Omental fat pad (tissue), 4 donors: ENCODE data around the gene GPR160. TPM values are rescaled to one million over a fixed set of nuclear protein-coding genes. Genes with fewer than 3 reads are reported as not detected.

Experiments used
- ATAC-seq: fragments of 150-250 bp; one replicate; pipeline ENCODE4 v1.9.1; 2016; ENCODE audit warnings: mild to moderate bottlenecking, moderate library complexity; ENCODE audit not compliant: low FRiP score
- DNase-seq: peaks from one replicate; pipeline ENCODE4 v3.0.0-alpha.2; 2019; ENCODE audit warnings: low spot score
- CTCF ChIP-seq, 3 donors: fragments of 450-650 bp; IDR thresholded peaks; one replicate each; pipeline ENCODE4 v1.5.1; 2016 to 2017; ENCODE audit warnings: antibody characterized with exemption in 3 of 3, mild to moderate bottlenecking in 3 of 3, moderate library complexity in 2 of 3
- total RNA-seq, 4 donors: library from RNA; depleted of rRNA; stranded (reverse); fragments of >200 nt; gene quantifications; one replicate each; pipeline ENCODE4 v1.1.0, GENCODE V29; 2016

The GPR160 gene
- total RNA-seq, 4 donors from 2014 or later: 1.4 to 27.7 (median 9.4) TPM

- DNase-seq: no peak
- no peak for TF ChIP-seq CTCF (IDR thresholded peaks at IDR 0.05)
- ATAC-seq: no peak
These were observed 14.6 kb downstream of the GPR160 start for GRCh38 chr3:170052398-170052797.

GRCh38 chr3:170054204-170054603 lies 16.4 kb downstream of the GPR160 start:
- no peak for TF ChIP-seq CTCF (IDR thresholded peaks at IDR 0.05)
- DNase-seq (no peak), ATAC-seq (no peak)

- TF ChIP-seq CTCF (IDR thresholded peaks at IDR 0.05): no peak
These were observed 17.4 kb downstream of the GPR160 start for GRCh38 chr3:170055209-170055608.

GRCh38 chr3:170056710-170057454 lies 19.1 kb downstream of the GPR160 start:
- no peak for DNase-seq
- ATAC-seq: no peak
- no peak for TF ChIP-seq CTCF (IDR thresholded peaks at IDR 0.05)

More at GRCh38 chr3:170055209-170055608, 17.4 kb downstream of the GPR160 start:
- DNase-seq (no peak), ATAC-seq (no peak)

GRCh38 chr3:170057550-170057949 lies 19.8 kb downstream of the GPR160 start:
- TF ChIP-seq CTCF (IDR thresholded peaks at IDR 0.05): no peak
- DNase-seq (no peak), ATAC-seq (no peak)

- DNase-seq (no peak), ATAC-seq (no peak)
- TF ChIP-seq CTCF (IDR thresholded peaks at IDR 0.05): no peak
These were observed 20.3 kb downstream of the GPR160 start for GRCh38 chr3:170058127-170058526.

- ATAC-seq: no peak
- no peak for TF ChIP-seq CTCF (IDR thresholded peaks at IDR 0.05)
- no peak for DNase-seq
These were observed 21.7 kb downstream of the GPR160 start for GRCh38 chr3:170059447-170059846.
